Naive thymus-derived CD4-positive, alpha-beta T cell (primary cell): Measurements from ENCODE around the gene OR10T2. TPM values are rescaled to one million over a fixed set of nuclear protein-coding genes. Genes with fewer than 3 reads are reported as not detected.
"Not testable (repeated sequence)": the region's sequence is repeated elsewhere in the genome, so short reads cannot be mapped to it uniquely, and the experiment has no call there.

Source experiments
- ATAC-seq: fragments of 150-1000 bp; cut with Tn5 transposase; 2 replicates; pipeline ENCODE4 v1.10.0; 2021; ENCODE audit warnings: mild to moderate bottlenecking, moderate library complexity
- CTCF ChIA-PET: fragments of 350-600 bp; sonication (Branson Sonifier 250); formaldehyde crosslinking; loops from one replicate; lab custom pipeline; 2021; ENCODE audit warnings: antibody characterized with exemption; lab: Charles Lee
- POLR2A ChIA-PET: fragments of 350-600 bp; sonication (Branson Sonifier 250); formaldehyde crosslinking; loops from one replicate; lab custom pipeline; 2021; ENCODE audit warnings: antibody characterized with exemption, inconsistent platforms; lab: Charles Lee
- DNase-seq, 9 donors: peaks; one replicate each; pipeline versions ENCODE4 v3.0.0 to v3.0.0-alpha.2; 2020 to 2022; ENCODE audit warnings: mixed read lengths in 1 of 9
- H3K27ac ChIP-seq: one replicate; pipeline ENCODE4 v1.7.0; 2013; ENCODE audit warnings: mild to moderate bottlenecking, low read depth, low read length, moderate library complexity
- H3K27me3 ChIP-seq, 2 donors: one replicate each; pipeline ENCODE4 v1.7.0; 2013; ENCODE audit warnings: low read length in 2 of 2, mild to moderate bottlenecking in 2 of 2, moderate library complexity in 2 of 2; ENCODE audit not compliant: control insufficient read depth in 2 of 2, insufficient read depth in 2 of 2
- H3K36me3 ChIP-seq, 3 experiments: 1 replicate in 2 of 3; 2 replicates in 1 of 3; pipeline ENCODE4 v1.7.0; 2013; ENCODE audit warnings: low read length in 3 of 3, mild to moderate bottlenecking in 3 of 3, moderate library complexity in 1 of 3; ENCODE audit not compliant: insufficient read depth in 3 of 3, control insufficient read depth in 2 of 3
- H3K4me1 ChIP-seq, 2 donors: one replicate each; pipeline ENCODE4 v1.7.0; 2013; ENCODE audit warnings: low read length in 2 of 2, mild to moderate bottlenecking in 2 of 2, moderate library complexity in 1 of 2; ENCODE audit not compliant: control insufficient read depth in 2 of 2, insufficient read depth in 2 of 2
- H3K4me3 ChIP-seq: 2 replicates; pipeline ENCODE4 v1.7.0; 2013; ENCODE audit warnings: mild to moderate bottlenecking, low read length
- H3K9me3 ChIP-seq, 3 experiments: 1 replicate in 2 of 3; 2 replicates in 1 of 3; pipeline ENCODE4 v1.7.0; 2013; ENCODE audit warnings: low read length in 3 of 3; ENCODE audit not compliant: control insufficient read depth in 2 of 3
- H3K27ac Mint-ChIP-seq, 9 donors: one replicate each; pipeline ENCODE4 v1.8.0; 2020 to 2022; ENCODE audit warnings: mixed read lengths in 9 of 9, mild to moderate bottlenecking in 8 of 9, moderate library complexity in 5 of 9, inconsistent platforms in 2 of 9
- H3K27me3 Mint-ChIP-seq, 5 donors: one replicate each; pipeline ENCODE4 v1.8.0; 2021 to 2022; ENCODE audit warnings: mixed read lengths in 5 of 5, mild to moderate bottlenecking in 1 of 5
- H3K36me3 Mint-ChIP-seq, 5 donors: one replicate each; pipeline ENCODE4 v1.8.0; 2020 to 2022; ENCODE audit warnings: mixed read lengths in 5 of 5, mild to moderate bottlenecking in 3 of 5, inconsistent platforms in 1 of 5
- H3K4me1 Mint-ChIP-seq, 7 donors: one replicate each; pipeline ENCODE4 v1.8.0; 2020 to 2022; ENCODE audit warnings: mixed read lengths in 7 of 7, mild to moderate bottlenecking in 3 of 7, inconsistent platforms in 1 of 7
- H3K4me3 Mint-ChIP-seq, 10 donors: one replicate each; pipeline ENCODE4 v1.8.0; 2020 to 2022; ENCODE audit warnings: mild to moderate bottlenecking in 10 of 10, mixed read lengths in 10 of 10, moderate library complexity in 6 of 10, inconsistent platforms in 2 of 10
- H3K9me3 Mint-ChIP-seq, 11 donors: one replicate each; pipeline ENCODE4 v1.8.0; 2020 to 2022; ENCODE audit warnings: mixed read lengths in 11 of 11, mild to moderate bottlenecking in 4 of 11, inconsistent platforms in 1 of 11, moderate library complexity in 1 of 11
- intact Hi-C, 2 donors: fragments of 100-400 bp; cut with micrococcal nuclease; formaldehyde crosslinking; loops; one replicate each; pipeline ENCODE4 v1.15.1; 2023
- polyA plus RNA-seq, 2 donors: library from polyadenylated mRNA; unstranded; fragments of 300-500 nt; fragmentation: Illumina TruSeq; gene quantifications; one replicate each; pipeline ENCODE4 v1.2.3, GENCODE V29; 2021
- total RNA-seq, 6 experiments: library from RNA in 5 of 6; stranded (reverse) in 5 of 6; gene quantifications; 1 replicate in 5 of 6; 2 replicates in 1 of 6; pipeline ENCODE4 v1.2.3 and lab custom pipeline; 2021 to 2026

Gene OR10T2, protein sequence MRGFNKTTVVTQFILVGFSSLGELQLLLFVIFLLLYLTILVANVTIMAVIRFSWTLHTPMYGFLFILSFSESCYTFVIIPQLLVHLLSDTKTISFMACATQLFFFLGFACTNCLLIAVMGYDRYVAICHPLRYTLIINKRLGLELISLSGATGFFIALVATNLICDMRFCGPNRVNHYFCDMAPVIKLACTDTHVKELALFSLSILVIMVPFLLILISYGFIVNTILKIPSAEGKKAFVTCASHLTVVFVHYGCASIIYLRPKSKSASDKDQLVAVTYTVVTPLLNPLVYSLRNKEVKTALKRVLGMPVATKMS
- not detected for total RNA-seq
- polyA plus RNA-seq, result not detected
- not detected for total RNA-seq (lab: John Stamatoyannopoulos, UW)

DNA sequence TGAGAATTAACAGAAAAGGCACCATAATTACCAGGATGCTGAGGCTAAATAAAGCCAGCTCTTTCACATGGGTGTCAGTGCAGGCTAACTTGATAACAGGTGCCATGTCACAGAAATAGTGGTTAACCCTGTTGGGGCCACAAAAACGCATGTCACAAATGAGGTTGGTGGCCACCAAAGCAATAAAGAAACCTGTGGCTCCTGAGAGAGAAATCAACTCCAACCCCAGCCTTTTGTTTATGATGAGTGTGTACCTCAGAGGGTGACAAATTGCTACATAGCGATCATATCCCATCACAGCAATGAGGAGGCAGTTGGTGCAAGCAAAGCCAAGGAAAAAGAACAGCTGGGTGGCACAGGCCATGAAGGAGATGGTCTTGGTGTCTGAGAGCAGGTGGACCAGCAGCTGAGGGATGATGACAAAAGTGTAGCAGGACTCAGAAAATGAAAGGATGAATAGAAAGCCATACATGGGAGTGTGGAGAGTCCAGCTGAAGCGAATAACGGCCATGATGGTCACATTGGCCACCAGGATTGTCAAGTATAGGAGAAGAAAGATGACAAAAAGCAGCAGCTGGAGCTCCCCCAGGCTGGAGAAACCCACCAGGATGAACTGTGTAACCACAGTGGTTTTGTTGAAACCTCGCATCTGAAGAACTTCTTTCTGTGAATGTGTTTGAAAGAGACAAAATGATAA is at the start of gene OR10T2:
Gene OR10T2, minus strand, starts transcription at position 649 of the 697 bp plus-strand sequence. Its CDS starts 0 bp downstream, at position 649.
- Histone ChIP-seq H3K4me1 (no peaks in the 10 kb centered on the region), H3K27ac (no peak within 1 kb of the TSS), H3K27me3 (no peaks in the 10 kb centered on the region), H3K9me3 (no peaks in the 10 kb centered on the region), H3K36me3 (no peaks in the 10 kb centered on the region), H3K4me3 (no peak within 1 kb of the TSS)
- Mint-ChIP-seq H3K27me3 (peaks cover 24 to 43% (median 39%) of the 10 kb centered on the region in 5 donors), H3K27ac (no peak within 1 kb of the TSS), H3K4me3 (peak within 1 kb of the TSS in 1 of 10 donors; percentile 4), H3K9me3 (peaks cover 0 to 3% (median 0%) of the 10 kb centered on the region in 11 donors), H3K36me3 (no peaks in the 10 kb centered on the region), H3K4me1 (peaks cover 0 to 13% (median 4%) of the 10 kb centered on the region in 7 donors)
- ChIA-PET CTCF (interaction anchor here (1.0 kb wide), 1 partner anchor 10 kb away, joined by 3 read pairs; no protein-coding TSS in a partner anchor), POLR2A (no interaction called here)
- ATAC-seq, result no peak
- DNase-seq, result no peak
- intact Hi-C loops, result no loop called here

- Mint-ChIP-seq H3K9me3 (peaks cover 0 to 4% (median 0%) of the 10 kb centered on the region in 11 donors), H3K4me3 (no peak overlapping the region), H3K36me3 (no peaks in the 10 kb centered on the region), H3K4me1 (no peaks in the 10 kb centered on the region), H3K27ac (no peak overlapping the region), H3K27me3 (peaks cover 0 to 40% (median 24%) of the 10 kb centered on the region in 5 donors)
- ATAC-seq, result no peak
- ChIA-PET POLR2A (no interaction called here), CTCF (no interaction called here)
- Histone ChIP-seq H3K27ac (no peak overlapping the region), H3K4me1 (no peaks in the 10 kb centered on the region), H3K36me3 (no peaks in the 10 kb centered on the region), H3K4me3 (no peak overlapping the region), H3K27me3 (no peaks in the 10 kb centered on the region), H3K9me3 (no peaks in the 10 kb centered on the region)
- intact Hi-C loops, result no loop called here
- DNase-seq, result no peak
Measured at GRCh38 chr1:158445376-158445775, 46.1 kb upstream of the OR10T2 start.

DNA sequence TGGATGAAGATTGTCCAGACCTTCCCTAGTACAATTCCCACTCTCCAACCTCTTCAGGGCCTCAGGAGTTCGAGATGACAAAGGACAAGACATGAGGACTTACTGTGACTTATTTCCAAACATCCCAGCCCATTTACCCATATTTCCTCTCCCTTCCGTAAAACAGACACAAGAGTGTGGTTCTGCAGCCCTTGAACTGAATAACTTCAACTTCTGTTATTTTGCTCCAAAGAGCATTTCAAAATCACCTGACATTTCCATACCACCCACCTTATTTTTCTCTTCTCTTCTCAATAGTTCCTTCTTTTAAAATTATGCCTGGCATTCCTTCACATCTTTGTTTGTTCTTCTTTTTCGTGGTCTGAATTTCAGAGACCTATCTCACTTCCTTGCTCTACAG is 35.5 kb upstream of the OR10T2 start:
- no peak overlapping the region for H3K27ac Mint-ChIP-seq
- ChIA-PET POLR2A (no interaction called here), CTCF (no interaction called here)
- peaks cover 3 to 61% (median 28%) of the 10 kb centered on the region in 5 donors for H3K27me3 Mint-ChIP-seq
- DNase-seq, result no peak
- ATAC-seq, result no peak
- Histone ChIP-seq H3K4me1 (no peaks in the 10 kb centered on the region), H3K36me3 (no peaks in the 10 kb centered on the region), H3K9me3 (peaks cover 0 to 4% (median 0%) of the 10 kb centered on the region in 3 experiments), H3K4me3 (no peak overlapping the region), H3K27ac (no peak overlapping the region), H3K27me3 (no peaks in the 10 kb centered on the region)
- intact Hi-C loops, result no loop called here
- peaks cover 0 to 3% (median 0%) of the 10 kb centered on the region in 5 donors for H3K36me3 Mint-ChIP-seq
- peaks cover 0 to 26% (median 10%) of the 10 kb centered on the region in 11 donors for H3K9me3 Mint-ChIP-seq
- peaks cover 0 to 5% (median 0%) of the 10 kb centered on the region in 7 donors for H3K4me1 Mint-ChIP-seq
- no peak overlapping the region for H3K4me3 Mint-ChIP-seq

DNA sequence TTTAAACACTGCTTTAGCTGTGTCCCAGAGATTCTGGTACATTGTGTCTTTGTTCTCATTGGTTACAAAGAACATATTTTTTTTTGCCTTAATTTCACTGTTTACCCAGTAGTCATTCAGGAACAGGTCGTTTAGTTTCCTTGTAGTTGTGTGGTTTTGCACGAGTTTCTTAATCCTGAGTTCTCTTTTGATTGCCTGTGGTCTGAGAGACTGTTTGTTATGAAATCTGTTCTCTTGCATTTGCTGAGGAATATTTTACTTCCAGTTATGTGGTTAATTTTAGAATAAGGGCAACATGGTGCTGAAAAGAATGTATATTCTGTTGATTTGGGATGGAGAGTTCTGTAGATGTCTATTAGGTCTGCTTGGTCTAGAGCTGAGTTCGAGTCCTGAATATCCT is 30.9 kb upstream of the OR10T2 start:
- H3K4me3 ChIP-seq, H3K27ac Mint-ChIP-seq, H3K27ac ChIP-seq, ATAC-seq, DNase-seq, H3K36me3 Mint-ChIP-seq, POLR2A ChIA-PET, intact Hi-C loops, H3K4me1 Mint-ChIP-seq, H3K36me3 ChIP-seq, H3K9me3 ChIP-seq, H3K4me3 Mint-ChIP-seq, CTCF ChIA-PET, H3K4me1 ChIP-seq, H3K27me3 ChIP-seq: not testable (repeated sequence)
- H3K27me3 Mint-ChIP-seq, result peaks cover 3 to 70% (median 23%) of the 10 kb centered on the region in 5 donors
- H3K9me3 Mint-ChIP-seq, result peaks cover 0 to 45% (median 11%) of the 10 kb centered on the region in 11 donors

- H3K4me3 ChIP-seq, result no peak within 1 kb of the TSS
- H3K9me3 ChIP-seq, result no peaks in the 10 kb centered on the region
- intact Hi-C loops, result no loop called here
- H3K27ac ChIP-seq, result no peak within 1 kb of the TSS
- peaks cover 0 to 4% (median 0%) of the 10 kb centered on the region in 5 donors for H3K36me3 Mint-ChIP-seq
- peaks cover 0 to 30% (median 7%) of the 10 kb centered on the region in 11 donors for H3K9me3 Mint-ChIP-seq
- ChIA-PET POLR2A (no interaction called here), CTCF (no interaction called here)
- no peaks in the 10 kb centered on the region for H3K4me1 Mint-ChIP-seq
- ATAC-seq (no peak), DNase-seq (no peak)
- peaks cover 3 to 43% (median 21%) of the 10 kb centered on the region in 5 donors for H3K27me3 Mint-ChIP-seq
- no peak within 1 kb of the TSS for H3K27ac Mint-ChIP-seq
- H3K36me3 ChIP-seq, result no peaks in the 10 kb centered on the region
- no peak within 1 kb of the TSS for H3K4me3 Mint-ChIP-seq
- H3K4me1 ChIP-seq, result no peaks in the 10 kb centered on the region
- peaks cover 0 to 3% of the 10 kb centered on the region in 2 donors for H3K27me3 ChIP-seq
Measured at GRCh38 chr1:158426137-158426536, 26.9 kb upstream of the OR10T2 start, which contains the start of gene OR10K2. Gene OR10K2, minus strand, starts transcription at chr1:158426237. Its CDS starts 5,371 bp downstream, at chr1:158420866.

GRCh38 chr1:158425027-158425426 is 25.8 kb upstream of the OR10T2 start:
- Histone ChIP-seq H3K27me3 (peaks cover 0 to 3% of the 10 kb centered on the region in 2 donors), H3K27ac (no peak overlapping the region), H3K36me3 (no peaks in the 10 kb centered on the region), H3K9me3 (no peaks in the 10 kb centered on the region), H3K4me1 (no peaks in the 10 kb centered on the region), H3K4me3 (no peak overlapping the region)
- Mint-ChIP-seq H3K27me3 (peaks cover 4 to 35% (median 16%) of the 10 kb centered on the region in 5 donors), H3K27ac (no peak overlapping the region), H3K36me3 (peaks cover 0 to 4% (median 0%) of the 10 kb centered on the region in 5 donors), H3K9me3 (peaks cover 0 to 22% (median 6%) of the 10 kb centered on the region in 11 donors), H3K4me1 (no peaks in the 10 kb centered on the region), H3K4me3 (no peak overlapping the region)
- ATAC-seq (no peak), DNase-seq (no peak)
- ChIA-PET POLR2A (no interaction called here), CTCF (no interaction called here)
- intact Hi-C loops, result no loop called here
